HG03280 (cell line): ENCODE results near the gene SH3RF3.
A peak's percentile ranks its signal among the peaks of the same experiment; 100 is the strongest.

Experiments
- ATAC-seq: cut with Tn5 transposase; IDR thresholded peaks from one replicate; pipeline ENCODE4 v1.9.1; 2021; ENCODE audit warnings: mild to moderate bottlenecking, moderate library complexity; ENCODE audit not compliant: unreplicated experiment

SH3RF3 gene

GRCh38 chr2:109231996-109232705 is 103.1 kb downstream of the SH3RF3 start:
- no peak for ATAC-seq

GRCh38 chr2:109232909-109233308 is 103.9 kb downstream of the SH3RF3 start:
- no peak for ATAC-seq

GRCh38 chr2:109233643-109234042 is 104.6 kb downstream of the SH3RF3 start:
- no peak for ATAC-seq

GRCh38 chr2:109234355-109234754 is 105.3 kb downstream of the SH3RF3 start:
- no peak for ATAC-seq

- no peak for ATAC-seq
Observed at GRCh38 chr2:109236147-109236546, 107.1 kb downstream of the SH3RF3 start.

- no peak for ATAC-seq
Observed at GRCh38 chr2:109237792-109238191, 108.8 kb downstream of the SH3RF3 start.

GRCh38 chr2:109238580-109238979 is 109.6 kb downstream of the SH3RF3 start:
- ATAC-seq, result peak; percentile 70

- no peak for ATAC-seq
Observed at GRCh38 chr2:109239720-109240119, 110.7 kb downstream of the SH3RF3 start.

GRCh38 chr2:109242210-109242653 is 113.2 kb downstream of the SH3RF3 start:
- ATAC-seq, result no peak

- ATAC-seq, result no peak
Observed at GRCh38 chr2:109242654-109243331, 113.8 kb downstream of the SH3RF3 start.

- no peak for ATAC-seq
Observed at GRCh38 chr2:109243526-109244303, 114.7 kb downstream of the SH3RF3 start.

GRCh38 chr2:109244304-109244582 is 115.2 kb downstream of the SH3RF3 start:
- ATAC-seq, result no peak

GRCh38 chr2:109244750-109245382 is 115.9 kb downstream of the SH3RF3 start:
- ATAC-seq, result no peak

- ATAC-seq, result no peak
Observed at GRCh38 chr2:109246176-109246575, 117.2 kb downstream of the SH3RF3 start.

- ATAC-seq, result no peak
Observed at GRCh38 chr2:109246616-109247015, 117.6 kb downstream of the SH3RF3 start.

GRCh38 chr2:109247340-109247739 is 118.3 kb downstream of the SH3RF3 start:
- no peak for ATAC-seq

GRCh38 chr2:109247812-109248211 is 118.8 kb downstream of the SH3RF3 start:
- ATAC-seq, result no peak

- no peak for ATAC-seq
Observed at GRCh38 chr2:109248590-109248989, 119.6 kb downstream of the SH3RF3 start.

- ATAC-seq, result no peak
Observed at GRCh38 chr2:109253217-109253616, 124.2 kb downstream of the SH3RF3 start.

GRCh38 chr2:109254174-109254904 is 125.3 kb downstream of the SH3RF3 start:
- no peak for ATAC-seq

- ATAC-seq, result no peak
Observed at GRCh38 chr2:109255654-109256053, 126.6 kb downstream of the SH3RF3 start.
